NCI-H748 treated with DMSO at 0.1 percent for 48 hours (cell line): Measurements from ENCODE around the gene ENPP7.
A peak's percentile ranks its signal among the peaks of the same experiment; 100 is the strongest.
"Not testable (repeated sequence)": the region's sequence is repeated elsewhere in the genome, so short reads cannot be mapped to it uniquely, and the experiment has no call there.

Source experiments
- DNase-seq: peaks from one replicate; lab custom pipeline; 2025; lab: John Stamatoyannopoulos, UW

The ENPP7 gene

DNA sequence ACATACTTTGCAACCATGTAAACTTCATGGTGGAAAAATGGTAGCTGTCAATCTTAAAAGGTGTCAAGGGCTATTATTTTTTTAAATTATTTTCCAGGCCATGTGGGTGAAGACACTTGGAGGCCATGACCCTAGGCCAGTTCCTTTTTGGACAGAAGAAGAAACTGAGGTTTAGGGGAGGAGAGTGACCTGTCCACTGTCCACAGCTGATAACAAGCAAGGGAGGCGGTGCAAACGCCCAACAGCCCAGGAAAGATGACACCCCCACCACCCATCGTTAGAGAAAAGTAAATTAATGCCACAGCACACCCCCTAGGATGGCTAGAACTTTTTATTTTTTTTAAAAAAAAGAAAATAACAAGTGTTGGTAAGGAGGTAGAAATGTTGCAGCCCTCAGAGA is 19.2 kb downstream of the ENPP7 start:
- DNase-seq = no peak

DNA sequence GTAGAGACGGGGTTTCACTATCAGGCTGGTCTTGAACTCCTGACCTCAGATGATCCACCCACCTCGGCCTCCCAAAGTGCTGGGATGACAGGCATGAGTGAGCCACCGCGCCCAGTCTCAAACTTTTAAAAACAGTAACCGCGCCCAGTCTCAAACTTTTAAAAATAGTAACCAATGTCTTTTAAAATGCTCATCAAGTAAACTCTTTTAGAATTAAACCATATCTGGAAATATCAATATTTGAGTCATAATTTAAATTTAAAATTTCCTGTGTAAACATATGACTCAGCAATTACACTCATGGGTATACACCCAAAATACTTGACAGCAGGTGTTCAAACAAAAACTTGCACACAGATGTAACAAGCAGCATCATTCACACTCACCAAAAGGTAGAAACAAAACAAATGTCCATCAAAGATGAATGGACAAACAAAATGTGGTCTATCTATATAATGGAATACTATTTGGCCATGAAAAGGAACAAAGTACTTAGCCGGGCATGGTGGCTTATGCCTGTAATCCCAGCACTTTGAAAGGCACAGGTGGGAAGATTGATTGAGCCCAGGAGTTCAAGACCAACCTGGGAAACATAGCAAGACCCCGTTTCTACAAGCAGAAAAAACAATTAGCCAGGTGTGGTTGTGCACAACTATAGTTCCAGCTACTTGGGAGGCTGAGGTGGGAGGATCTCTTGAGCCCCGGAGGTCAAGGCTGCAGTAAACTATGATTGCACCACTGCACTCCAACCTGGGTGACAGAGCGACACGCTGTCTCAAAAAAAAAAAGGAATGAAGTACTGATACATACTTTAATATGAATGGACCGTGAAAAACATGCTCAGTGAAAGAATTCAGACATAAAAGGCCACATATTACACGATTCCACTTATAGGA is 20.2 kb downstream of the ENPP7 start:
- DNase-seq = no peak

DNA sequence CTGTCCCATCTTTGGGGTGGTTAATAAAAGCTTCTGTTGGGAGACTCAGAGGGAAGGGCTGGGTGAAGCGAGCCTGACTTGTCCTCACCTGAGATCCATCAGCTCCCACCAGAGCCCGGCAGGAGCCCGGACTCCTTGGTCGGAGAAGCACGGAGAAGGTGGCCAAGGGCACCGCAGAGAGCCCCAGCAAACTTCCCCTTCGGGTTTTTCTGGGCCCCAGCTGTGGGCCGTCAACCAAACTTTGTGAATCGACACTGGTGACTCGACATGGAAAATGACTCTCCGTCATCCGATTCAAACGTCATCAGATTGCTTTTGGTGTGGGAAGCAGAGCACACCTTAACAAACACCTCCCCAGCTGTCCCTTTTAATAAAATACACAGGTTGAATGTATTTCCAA is 21.4 kb downstream of the ENPP7 start:
- DNase-seq = no peak

DNA sequence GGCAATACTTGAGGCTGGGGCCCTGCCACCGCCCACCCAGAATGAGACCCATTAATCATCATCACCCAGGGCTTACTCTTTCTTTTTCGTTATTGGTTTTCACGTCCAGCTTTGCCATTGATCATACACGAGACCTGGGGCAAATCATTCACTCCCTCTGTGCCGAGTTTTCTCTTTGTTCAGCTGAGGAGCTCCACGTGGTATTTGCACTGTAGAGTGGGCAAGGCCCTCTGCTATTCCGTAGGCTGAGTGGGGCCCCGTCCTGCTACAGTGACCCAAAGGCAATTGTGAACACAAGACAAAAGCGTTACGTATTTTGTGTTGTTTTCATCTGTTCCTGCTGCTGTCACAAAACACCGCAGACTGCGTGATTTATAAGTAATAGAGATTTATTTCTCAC is 23.6 kb downstream of the ENPP7 start:
- no peak for DNase-seq

DNA sequence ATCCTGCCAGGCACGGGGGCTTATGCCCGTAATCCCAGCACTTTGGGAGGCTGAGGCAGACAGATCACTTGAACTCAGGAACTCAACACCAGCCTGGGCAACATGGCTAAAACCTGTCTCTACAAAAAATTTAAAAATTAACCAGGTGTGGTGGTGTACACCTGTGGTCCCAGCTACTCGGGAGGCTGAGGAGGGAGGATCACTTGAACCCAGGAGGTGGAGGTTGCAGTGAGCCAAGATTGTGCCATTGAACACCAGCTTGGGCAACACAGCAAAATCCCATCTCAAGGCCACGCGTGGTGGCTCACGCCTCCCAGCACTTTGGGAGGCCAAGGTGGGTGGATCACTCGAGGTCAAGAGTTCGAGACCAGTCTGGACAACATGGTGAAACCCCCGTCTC is 24.2 kb downstream of the ENPP7 start:
- DNase-seq = not testable (repeated sequence)

DNA sequence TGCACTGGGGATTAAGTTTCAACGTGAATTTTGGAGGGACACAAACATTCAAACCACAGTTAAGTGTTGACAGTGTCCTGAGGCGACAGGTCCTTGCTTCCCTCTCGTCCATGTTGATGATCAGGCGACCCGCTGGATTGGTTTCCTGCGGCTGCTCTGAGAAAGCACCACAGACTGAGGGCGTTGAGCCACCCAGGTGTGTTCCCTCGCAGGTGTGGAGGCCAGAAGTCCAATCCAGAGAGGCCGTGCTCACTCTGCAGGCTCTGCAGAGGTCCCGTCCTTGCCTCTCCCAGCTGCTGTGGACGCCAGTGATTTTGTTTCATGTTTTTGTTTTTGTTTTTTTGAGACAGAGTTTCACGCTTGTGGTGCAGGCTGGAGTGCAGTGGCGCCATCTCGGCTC is 24.8 kb downstream of the ENPP7 start:
- DNase-seq = no peak

DNA sequence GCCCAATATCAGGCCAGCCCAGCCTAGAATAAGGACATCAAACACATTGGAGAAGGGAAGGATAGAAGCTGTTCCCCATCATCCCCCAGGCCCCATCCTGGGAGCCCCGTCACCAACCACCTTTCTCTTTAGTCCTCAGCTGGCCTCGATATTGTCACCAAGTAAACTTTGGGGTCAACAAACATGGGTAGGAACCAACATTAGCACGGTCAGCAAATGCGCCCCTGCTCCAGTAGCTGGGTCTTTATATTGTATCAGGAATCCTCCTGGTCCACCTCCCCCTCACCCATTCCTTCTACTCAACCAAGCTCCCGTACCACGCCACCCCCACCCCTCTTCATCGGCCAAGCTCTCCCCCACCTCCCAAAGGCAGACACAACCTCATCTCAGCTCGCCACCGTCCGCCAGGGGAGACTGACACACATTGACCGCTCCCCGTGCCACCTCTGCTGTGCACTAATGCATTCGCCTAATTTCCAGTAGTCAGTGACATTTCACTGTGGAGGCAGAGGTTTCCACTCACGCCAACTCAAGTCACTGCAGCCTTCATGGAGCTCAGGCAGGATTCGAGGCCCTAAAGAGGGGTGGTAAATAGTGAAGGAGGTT is 26.5 kb downstream of the ENPP7 start:
- no peak for DNase-seq

DNA sequence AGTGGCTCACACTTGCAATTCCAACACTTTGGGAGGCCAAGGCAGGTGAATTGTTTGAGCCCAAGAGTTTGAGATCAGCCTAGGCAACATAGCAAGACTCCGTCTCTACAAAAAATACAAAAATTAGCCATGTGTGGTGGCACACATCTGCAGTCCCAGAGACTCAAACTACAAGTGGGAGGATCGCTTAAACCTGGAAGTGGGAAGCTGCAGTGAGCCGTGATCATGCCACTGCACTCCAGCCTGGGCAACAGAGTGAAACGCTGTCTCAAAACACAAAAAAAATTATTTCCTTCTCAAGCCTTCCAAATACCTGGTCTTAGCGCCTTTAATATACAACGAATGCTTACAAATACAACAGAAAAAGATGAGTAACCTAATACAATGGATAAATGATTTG is 27.5 kb downstream of the ENPP7 start:
- DNase-seq = no peak

DNA sequence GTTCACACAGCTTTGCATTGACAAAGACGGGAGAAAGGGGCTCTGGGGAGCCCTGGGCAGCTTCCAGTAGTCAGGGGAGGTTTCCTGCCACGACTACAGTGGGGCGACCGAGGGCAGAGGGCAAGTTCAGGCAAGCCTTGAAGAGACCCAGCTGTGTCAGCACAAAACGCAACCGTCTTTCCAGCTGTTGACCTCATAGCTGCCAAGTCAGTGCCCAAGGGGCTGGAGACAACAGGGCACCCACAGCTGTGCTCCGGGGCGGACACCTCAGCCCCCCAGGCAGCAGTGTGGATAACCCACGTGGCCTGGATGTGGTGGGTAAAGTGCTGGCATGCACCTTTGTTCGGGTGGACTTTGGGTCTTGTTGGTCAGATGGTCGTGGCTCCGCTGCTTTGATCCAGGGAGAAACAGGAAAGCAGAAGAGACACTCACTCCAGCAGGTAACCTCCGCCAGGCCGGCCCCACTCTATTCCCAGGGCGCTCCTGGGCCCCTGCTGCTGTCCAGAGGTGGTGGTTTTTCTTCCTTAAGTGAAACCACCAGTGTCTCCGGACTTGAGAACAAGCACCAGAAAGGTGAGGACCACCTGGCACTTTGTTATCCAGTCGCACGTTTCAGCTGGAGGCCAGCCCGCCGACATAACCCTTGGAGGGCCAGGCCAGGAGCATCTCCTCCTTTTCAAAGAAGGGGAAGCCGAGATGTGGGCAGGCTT is 29.6 kb downstream of the ENPP7 start:
- no peak for DNase-seq

DNA sequence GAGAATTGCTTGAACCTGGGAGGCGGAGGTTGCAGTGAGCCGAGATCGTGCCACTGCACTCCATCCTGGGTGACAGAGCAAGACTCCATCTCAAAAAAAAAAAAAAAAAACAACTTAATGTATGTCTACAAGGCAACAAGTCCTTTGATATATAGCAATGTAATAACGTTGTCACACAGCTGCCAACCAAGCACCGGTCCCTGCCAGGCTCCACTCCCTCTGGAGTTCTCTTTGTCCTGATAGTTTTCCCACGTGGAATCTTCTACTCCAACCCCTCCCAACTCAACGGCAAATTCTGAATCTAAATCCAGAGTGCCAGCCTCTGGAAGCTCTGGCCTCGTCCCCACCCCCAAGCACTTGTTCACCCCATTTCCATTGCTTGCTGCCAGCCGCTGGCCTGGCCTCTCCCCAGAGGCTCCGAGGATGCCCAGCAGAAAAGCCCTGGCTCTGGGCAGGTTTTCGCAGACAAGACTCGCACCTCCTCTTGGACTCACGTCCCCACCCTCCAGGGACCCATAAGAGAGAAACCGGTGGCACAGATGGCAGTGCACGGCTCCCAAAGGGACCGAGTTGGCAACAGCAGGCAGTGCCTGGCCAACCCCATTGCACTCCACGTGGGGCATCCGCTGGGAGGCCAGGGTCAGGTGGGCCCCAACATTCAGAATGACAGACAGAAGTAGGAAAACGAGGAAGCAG is 31.3 kb downstream of the ENPP7 start:
- DNase-seq = no peak

DNA sequence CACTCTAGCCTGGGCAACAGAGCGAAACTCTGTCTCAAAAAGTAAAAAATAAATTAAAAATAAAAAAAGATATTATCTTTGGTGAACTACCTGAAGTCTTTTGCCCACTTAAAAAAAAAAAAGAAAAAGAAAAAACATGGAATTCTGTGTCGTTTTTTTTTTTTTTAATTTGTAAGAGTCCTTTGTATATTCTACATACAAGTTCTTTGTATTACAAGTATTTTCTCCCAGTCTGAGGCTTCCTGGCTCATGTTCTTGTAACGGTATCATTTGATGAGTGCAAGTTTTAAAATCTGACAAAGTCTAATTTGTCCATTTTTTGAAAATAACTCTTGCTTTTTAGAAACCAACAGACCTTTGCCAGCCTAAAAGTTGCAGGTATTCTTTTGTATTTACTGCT is 35.0 kb downstream of the ENPP7 start:
- no peak for DNase-seq

DNA sequence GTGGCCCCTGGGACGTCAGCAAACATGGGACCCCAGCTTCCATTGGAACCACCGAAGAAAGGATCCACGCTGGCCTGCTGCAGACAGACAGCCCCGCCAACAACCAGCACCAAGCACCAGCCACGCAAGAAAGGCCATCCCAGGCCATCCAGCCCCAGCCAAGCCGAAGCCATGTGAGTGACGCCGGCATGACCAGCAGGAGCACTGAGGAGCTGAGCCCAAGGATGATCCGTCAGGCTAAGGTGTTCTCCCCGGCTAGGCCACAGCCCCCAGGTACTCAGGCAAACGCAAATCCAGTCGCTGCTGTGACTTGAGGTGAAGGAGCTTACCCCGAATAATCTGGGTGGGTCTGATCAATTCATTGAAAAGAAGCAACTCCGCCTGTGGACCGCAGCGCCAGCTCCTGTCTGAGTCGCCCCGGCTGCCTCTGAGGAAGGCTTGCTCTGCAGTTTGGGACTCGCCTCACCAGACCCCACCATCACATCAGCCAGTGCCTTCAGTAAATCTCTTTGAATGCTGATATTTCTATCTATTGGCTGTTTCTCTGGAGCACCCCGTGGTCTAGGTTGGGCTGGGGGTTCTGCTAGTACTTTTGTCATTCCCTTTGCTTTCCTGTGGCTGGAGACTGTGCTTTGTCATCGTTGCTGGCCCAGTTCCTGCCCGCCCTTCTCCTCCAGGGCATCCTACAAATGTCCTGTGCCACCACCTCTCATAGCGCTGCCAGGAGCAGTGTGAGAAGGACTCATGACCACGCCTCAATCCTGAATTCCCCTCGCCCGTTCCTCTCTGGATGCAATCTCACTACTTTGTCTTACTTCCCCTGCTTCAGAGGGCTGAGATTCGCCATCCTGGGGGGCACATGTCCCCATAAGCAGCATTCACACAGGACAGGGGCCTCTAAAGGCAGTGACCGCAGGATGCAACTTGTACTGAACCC is 39.1 kb downstream of the ENPP7 start:
- no peak for DNase-seq

DNA sequence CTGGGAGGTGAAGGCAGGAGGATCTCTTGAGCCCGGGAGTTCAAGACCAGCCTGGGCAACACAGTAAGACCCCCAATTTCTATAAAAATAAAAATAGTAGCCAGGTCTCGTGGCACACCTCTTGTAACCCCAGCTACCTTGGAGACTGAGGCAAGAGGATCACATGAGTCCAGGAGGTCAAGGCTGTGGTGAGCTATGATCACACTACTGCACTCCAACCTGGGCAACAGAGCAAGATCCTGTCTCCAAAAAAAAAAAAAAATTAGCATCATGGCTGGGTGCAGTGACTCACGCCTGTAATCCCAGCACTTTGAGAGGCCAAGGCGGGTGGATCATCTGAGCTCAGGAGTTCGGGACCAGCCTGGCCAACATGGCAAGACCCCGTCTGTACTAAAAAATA is 40.5 kb downstream of the ENPP7 start:
- no peak for DNase-seq

DNA sequence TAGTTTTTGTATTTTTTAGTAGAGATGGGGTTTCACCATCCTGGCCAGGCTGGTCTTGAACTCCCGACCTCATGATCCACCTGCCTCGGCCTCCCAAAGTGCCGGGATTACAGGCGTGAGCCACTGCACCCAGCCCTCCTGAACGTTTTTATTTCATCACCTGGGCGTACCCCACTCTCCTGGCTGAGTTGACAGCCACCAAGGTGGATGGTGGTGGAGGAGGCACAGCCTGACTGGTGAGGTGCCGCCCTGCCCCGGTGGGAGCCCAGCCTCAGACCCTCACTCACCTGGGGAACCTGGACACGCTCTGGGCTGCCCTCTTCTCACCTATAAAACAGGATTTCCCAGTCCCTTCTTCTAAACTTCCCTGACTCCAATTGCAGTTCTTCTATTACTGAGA is 42.0 kb downstream of the ENPP7 start:
- not testable (repeated sequence) for DNase-seq

DNA sequence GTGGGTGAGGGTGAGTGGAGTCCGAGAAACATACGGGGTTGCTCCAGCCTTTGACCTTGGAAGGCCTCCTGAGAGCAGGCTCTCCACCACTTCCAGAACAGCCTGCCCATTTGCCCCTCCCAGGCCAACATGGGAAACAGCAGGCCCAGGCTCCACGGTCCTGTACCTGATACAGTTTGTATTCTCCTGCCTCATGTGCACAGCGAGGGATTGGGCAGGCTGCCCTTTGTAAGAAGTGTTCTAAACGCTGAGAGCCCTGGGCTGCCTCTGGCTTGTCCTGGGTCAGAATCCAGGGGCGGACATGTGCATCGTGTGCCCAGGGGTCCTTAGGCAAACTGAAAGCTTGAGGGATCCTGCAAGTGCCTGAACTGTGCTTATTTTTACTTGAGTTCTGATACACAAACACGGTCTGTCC is 43.8 kb downstream of the ENPP7 start:
- no peak for DNase-seq

DNA sequence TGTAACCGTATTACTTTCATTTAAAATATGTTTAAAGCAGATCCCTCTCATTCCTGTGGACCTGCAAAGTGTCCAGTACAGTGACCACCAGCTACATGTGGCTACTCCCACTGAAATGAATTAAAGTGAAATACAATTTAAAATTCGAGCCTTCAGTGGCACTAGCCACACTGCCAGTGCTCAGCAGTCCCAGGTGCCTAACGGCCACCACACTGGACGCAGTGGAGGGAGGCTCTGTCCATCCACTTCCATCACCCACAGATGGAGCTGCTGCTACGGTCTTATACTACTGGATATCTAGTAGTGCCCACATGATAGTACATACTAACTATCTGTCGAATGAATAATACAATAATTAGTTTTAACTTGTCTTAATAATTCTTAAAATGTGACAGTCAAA is 44.9 kb downstream of the ENPP7 start:
- no peak for DNase-seq

DNA sequence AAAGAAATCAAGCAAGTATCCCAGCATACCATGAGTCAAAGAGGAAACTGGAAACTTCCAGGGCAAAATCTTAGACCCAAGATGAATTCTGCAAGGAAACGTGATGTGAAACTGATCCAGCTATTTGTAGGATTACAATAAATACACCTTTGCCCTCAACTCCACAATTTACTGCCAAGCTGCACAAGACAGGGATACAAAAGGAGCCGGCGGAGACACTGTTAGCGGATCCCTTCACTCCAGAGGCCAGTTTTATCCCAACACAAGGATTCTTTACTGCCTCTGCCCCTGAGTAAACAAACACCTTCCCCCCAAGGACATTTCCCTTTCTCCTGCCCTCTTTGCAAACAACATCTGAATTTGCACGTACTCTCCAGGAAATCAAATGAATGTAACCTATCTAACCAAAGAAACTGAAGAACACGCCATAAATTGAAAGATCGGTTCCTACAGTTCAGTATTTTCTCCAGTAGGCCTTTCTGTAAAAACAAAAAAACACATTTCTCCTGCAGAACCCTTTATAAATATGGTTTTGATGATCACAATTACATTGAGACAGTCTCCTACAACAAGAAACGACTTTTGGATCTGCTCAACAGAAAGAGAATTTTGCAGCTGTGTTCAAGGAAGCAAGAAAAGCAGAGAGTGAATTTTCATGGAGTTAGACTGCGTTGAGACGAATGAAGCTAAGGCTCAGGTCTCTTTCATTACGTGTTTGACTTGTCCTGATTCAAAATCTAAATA is 45.8 kb downstream of the ENPP7 start:
- peak; percentile 12 for DNase-seq

DNA sequence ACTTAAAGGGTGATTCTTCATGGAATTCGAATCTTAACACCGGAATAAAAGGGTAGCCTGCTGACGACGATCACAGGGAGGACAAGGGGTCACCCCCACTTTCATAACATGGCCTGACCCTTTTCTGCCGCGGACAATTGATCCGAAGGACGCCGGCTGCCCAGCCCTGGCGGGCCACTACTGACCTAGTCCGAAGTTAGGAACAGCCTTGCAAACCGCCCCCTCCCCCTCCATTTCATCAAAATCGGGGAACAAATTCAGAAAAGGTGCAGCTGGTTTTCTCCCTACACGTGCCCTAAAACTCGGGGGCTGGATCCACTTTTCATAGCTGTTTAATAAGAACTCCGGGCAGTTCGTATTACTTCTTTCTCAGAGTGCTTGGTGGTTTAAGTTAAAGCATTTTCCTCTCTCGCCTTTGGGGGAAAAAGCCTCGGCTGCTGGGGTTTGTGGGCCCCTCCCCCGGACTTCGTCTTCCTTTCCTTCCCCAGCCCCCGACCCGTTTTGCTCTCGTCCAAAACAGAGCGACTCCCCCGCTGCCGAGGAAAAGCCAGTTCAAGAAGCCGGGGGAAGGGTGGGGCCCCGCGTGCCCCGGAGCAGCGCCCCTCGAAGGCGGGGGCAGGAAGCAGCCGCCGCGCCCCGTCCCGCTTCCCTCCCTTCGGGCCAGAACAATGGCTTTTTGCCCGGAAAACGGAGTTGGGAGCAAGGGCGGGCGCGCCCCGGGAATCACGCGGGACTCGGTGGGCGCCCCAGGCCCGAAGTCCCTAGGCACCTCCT is 46.6 kb downstream of the ENPP7 start:
- DNase-seq = peak; percentile 27

DNA sequence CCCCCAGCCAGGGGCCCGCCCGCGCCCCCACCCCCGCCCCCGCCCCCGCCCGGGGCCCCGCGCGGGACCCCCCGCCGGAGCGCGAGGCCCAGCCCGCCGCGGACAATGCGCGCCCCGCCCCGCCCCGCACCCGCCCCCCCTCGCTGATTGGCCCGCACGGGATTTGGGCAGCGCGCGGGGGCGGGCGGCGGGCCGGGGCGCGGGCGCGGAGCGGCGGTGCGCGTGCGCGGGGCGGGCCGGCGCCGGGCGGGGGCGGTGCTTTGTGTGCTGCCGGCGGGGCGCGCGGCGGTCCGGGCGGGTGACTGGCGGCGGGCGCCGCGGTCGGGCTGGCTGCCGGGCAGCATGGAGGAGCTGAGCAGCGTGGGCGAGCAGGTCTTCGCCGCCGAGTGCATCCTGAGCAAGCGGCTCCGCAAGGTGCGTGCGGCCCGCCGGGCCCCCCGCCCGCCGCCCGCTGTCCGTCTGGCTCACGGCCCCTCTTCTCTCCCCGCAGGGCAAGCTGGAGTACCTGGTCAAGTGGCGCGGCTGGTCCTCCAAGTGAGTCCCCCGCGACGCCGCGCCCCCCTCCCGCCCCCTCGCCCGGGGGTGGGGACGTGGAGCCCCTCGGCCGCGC is 47.3 kb downstream of the ENPP7 start, which contains the start of gene CBX2:
TSS of gene CBX2 (plus strand) at position 255 of the 610 bp plus-strand sequence. CDS start at position 343, 88 bp downstream.
- DNase-seq = peak; percentile 27
